NCI-H2081 (cell line): ENCODE data around the gene PNPLA8.
"Not testable (repeated sequence)": the region's sequence is repeated elsewhere in the genome, so short reads cannot be mapped to it uniquely, and the experiment has no call there.

Experiments
- DNase-seq, 2 experiments: peaks; one replicate each; lab custom pipeline; 2025; lab: John Stamatoyannopoulos, UW

The PNPLA8 gene

DNA sequence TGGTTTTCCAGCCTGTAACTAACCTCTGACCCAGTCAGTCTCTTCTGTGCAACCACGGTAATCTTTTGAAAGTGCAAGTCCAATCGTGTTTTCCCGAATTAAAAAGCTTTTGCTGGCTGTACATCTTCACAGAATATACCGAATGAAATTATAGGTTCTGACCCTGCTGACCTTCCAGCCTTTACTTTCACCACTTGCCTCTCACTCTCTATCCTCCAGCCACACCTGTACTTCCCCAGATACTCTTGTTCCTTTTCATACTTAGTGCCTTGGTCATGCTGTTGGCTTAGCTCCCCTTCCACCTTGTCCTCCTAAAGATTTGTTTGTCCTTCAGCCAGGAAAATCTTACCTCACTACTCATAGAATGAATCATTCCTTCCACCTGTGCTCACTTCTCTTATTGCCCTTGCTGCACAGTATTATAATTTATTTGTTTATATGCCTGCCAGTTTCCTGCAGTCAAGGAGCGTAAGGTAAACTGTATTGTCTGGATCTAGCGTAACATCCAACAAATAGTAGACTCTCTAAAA is 2.3 kb upstream of the PNPLA8 start:
- DNase-seq: no peak

GRCh38 chr7:108526768-108527017 is 758 bp upstream of the PNPLA8 start:
- no peak for DNase-seq

DNA sequence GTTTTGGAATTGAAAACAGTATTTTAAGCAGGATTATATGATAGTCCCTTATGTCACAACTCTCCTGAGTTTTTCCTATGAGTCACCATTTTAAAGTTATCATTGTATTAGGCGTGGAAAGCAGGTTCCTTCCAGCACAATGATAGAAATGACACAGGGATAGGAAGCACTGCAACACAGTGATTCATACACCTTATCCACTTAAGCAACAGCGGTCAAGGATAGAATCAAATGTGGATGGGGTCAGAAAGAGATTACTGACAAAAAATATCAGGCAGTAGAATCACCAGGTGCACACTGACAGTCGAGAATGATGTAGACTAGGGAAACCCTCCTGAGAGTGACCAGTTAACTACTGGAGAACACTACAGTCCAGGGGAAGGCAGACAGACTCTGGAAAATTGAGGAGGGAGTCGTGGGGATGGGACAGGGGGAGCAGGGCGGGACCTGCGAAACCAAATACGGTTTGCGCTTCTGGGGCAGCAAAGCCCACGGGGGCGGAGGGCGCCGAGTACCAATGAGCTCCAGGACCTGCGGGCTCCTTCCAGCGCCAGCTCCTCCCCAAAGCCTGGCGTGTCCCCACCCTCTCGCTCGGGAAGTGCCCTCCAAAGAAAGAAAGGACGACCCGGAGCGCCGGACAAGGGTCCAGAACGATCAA is 479 bp downstream of the PNPLA8 start:
- peak; percentile 86 to 92 for DNase-seq

DNA sequence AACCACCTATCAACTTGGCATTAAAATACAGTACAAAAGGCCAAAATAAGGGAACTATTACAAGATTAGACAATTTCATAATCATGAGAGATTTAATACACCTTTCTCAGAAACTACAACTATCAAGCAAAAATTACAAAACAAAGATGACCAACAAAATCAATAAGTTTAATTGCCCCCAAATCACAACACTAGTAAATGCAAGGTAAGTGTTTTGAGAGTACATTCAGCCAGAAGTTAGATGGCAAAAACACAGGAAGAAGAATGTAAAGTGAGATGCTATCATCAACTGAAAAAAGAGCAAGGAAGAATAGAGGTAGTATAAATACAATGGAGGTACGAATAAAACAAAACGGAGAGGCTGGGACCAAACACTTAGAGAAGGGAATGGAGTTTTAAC is 3.2 kb downstream of the PNPLA8 start:
- no peak for DNase-seq

GRCh38 chr7:108517951-108518350 is 8.0 kb downstream of the PNPLA8 start:
- no peak for DNase-seq

- no peak for DNase-seq
Measured at GRCh38 chr7:108515630-108516029, 10.3 kb downstream of the PNPLA8 start.

- DNase-seq: no peak
Measured at GRCh38 chr7:108515013-108515412, 10.9 kb downstream of the PNPLA8 start.

DNA sequence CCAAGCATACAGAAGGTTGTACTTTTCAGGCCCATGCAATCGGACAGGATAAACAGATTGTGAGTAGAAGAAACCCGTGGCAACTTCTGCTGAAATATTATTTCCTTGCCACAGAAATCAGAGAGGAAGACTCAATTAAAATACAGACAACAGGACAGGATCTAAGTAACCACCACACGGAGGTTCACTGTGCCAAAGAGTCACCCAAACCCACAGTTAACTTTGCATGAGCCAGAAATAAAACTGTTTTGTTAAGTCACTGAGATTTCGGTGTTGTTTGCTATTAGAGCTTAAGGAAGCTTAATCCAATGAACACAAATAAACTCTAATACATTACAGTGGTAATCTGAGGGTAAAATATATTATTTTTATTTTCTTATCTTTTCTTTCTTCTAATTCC is 14.0 kb downstream of the PNPLA8 start:
- no peak for DNase-seq

DNA sequence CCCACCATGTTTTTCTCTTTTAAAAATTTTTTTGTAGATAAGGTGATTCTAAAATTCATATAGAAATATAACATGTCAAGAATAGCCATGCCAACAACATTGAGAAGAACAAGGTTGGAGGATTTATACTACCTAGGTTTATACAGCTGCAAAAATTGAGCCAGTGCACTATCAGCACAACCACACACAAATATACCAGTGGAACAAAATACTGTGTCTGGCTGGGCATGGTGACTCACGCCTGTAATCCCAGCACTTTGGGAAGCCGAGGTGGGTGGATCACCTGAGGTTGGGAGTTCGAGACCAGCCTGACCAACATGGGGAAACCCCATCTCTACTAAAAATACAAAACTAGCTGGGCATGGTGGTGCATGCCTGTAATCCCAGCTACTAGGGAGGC is 21.4 kb downstream of the PNPLA8 start:
- DNase-seq: not testable (repeated sequence)

GRCh38 chr7:108503112-108504026 is 22.6 kb downstream of the PNPLA8 start:
- DNase-seq: no peak

DNA sequence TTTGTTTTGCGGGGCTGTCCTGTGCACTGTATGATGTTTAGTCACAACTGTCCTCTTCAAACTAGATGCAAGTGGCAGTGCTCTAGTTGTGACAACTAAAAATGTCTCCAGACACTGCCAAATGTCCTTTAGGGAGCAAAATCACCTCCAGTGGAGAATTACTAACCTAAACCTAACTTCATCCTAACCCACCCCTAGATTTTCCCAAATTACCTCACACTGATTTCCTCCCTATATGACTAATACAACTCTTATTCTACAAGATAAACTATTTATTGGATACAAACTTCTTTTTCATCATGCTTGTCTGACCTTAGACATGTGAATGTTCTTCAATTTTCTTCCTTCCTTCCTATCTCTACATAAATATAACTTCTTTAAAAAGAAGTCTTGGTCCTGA is 26.4 kb downstream of the PNPLA8 start:
- DNase-seq: no peak

GRCh38 chr7:108498481-108498880 is 27.5 kb downstream of the PNPLA8 start:
- no peak for DNase-seq

DNA sequence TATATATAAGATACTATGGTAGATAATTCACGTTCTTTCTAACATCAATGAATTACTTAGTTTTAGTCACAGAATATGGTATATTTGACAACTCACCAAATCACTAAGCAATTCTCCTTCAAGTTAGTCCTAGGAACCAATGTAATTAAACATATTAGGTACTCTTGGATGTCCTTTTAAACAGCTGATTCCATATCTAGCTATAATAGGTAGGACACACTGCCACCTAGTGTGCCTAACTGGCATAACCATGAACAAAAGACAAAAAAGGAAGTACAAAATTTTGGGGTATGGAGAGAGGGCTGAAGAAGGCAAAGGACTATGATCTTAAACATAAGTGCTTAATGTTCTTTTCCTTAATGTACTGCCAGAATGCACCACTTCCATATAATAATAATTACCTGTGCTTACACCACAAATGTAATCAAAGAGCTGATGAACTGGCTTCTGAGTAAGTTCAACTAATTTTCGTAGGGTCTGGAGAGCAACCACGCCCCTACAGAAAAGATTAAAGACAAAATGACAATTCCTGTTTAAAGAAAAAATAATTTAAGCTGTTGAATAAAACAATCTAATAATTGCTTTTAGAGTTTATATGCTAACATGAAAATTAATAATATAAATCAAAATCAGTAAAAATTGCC is 28.7 kb downstream of the PNPLA8 start:
- peak; percentile 66 to 73 for DNase-seq

GRCh38 chr7:108492742-108493141 is 33.2 kb downstream of the PNPLA8 start:
- DNase-seq: no peak

- no peak for DNase-seq
Measured at GRCh38 chr7:108488768-108489538, 37.0 kb downstream of the PNPLA8 start.

- no peak for DNase-seq
Measured at GRCh38 chr7:108487646-108488045, 38.3 kb downstream of the PNPLA8 start.

GRCh38 chr7:108486291-108486966 is 39.5 kb downstream of the PNPLA8 start:
- no peak for DNase-seq

- no peak for DNase-seq
Measured at GRCh38 chr7:108484137-108484536, 41.8 kb downstream of the PNPLA8 start.

DNA sequence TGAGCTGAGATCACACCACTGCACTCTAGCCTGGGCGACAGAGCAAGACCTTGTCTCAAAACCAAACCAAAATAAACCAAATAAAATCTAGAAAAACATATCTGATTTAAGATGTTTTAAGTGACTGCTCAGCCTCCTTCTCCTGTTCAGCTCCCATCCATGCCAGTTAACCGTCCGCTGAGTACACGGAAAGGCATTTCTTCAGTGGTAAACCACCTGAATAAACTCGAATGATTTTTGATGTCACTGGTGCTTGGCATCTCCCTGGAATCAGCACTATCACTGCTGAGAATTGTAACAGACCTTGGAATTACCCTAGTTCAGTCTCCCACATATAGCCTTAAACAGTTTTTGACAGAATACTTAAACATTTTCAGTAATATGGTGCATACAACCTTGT is 45.6 kb downstream of the PNPLA8 start:
- DNase-seq: no peak

- no peak for DNase-seq
Measured at GRCh38 chr7:108479751-108480150, 46.2 kb downstream of the PNPLA8 start.

- no peak for DNase-seq
Measured at GRCh38 chr7:108479118-108479517, 46.8 kb downstream of the PNPLA8 start.

- DNase-seq: no peak
Measured at GRCh38 chr7:108468246-108468645, 57.7 kb downstream of the PNPLA8 start.
